H9 (cell line): ENCODE results near the gene TCERG1L. TPM values are rescaled to one million over a fixed set of nuclear protein-coding genes. Genes with fewer than 3 reads are reported as not detected.

Source experiments
- DNase-seq: peaks from one replicate; pipeline ENCODE4 v3.0.0-alpha.2; 2017
- H2AFZ ChIP-seq: one replicate; pipeline ENCODE4 v1.6.1; 2013; ENCODE audit warnings: mild to moderate bottlenecking, low read length, control low read depth, moderate library complexity
- H2AK5ac ChIP-seq: 2 replicates; pipeline ENCODE4 v1.6.1; 2013; ENCODE audit warnings: low read length, control low read depth, mixed read lengths; ENCODE audit not compliant: insufficient read length
- H2BK120ac ChIP-seq: one replicate; pipeline ENCODE4 v1.6.1; 2013; ENCODE audit warnings: low read depth, mild to moderate bottlenecking, low read length, control low read depth, inconsistent platforms; ENCODE audit not compliant: poor library complexity, severe bottlenecking
- H2BK12ac ChIP-seq: 2 replicates; pipeline ENCODE4 v1.6.1; 2013; ENCODE audit warnings: low read length, control low read depth, mixed read lengths, low read depth; ENCODE audit not compliant: insufficient read length
- H2BK15ac ChIP-seq: 2 replicates; pipeline ENCODE4 v1.6.1; 2013; ENCODE audit warnings: low read depth, low read length, control low read depth
- H2BK20ac ChIP-seq: one replicate; pipeline ENCODE4 v1.6.1; 2013; ENCODE audit warnings: low read depth, mild to moderate bottlenecking, low read length, control low read depth, inconsistent platforms; ENCODE audit not compliant: poor library complexity, severe bottlenecking
- H2BK5ac ChIP-seq: 2 replicates; pipeline ENCODE4 v1.6.1; 2013; ENCODE audit warnings: low read length, control low read depth, mixed read lengths; ENCODE audit not compliant: insufficient read length
- H3K14ac ChIP-seq: 2 replicates; pipeline ENCODE4 v1.6.1; 2013; ENCODE audit warnings: low read length, control low read depth; ENCODE audit not compliant: insufficient read depth
- H3K18ac ChIP-seq: 2 replicates; pipeline ENCODE4 v1.6.1; 2013; ENCODE audit warnings: low read depth, mild to moderate bottlenecking, mixed read lengths, low read length, control low read depth; ENCODE audit not compliant: insufficient read length
- H3K23ac ChIP-seq: 2 replicates; pipeline ENCODE4 v1.6.1; 2013; ENCODE audit warnings: low read length, control low read depth, mixed read lengths, low read depth; ENCODE audit not compliant: insufficient read length
- H3K23me2 ChIP-seq: 2 replicates; pipeline ENCODE4 v1.6.1; 2013; ENCODE audit warnings: low read depth, mild to moderate bottlenecking, mixed read lengths, low read length, control low read depth; ENCODE audit not compliant: insufficient read length, poor library complexity, severe bottlenecking
- H3K27ac ChIP-seq: 2 replicates; pipeline ENCODE4 v1.5.1; 2013; ENCODE audit warnings: low read length, control low read depth, mixed read lengths, low read depth; ENCODE audit not compliant: insufficient read length
- H3K27me3 ChIP-seq: 2 replicates; pipeline ENCODE4 v1.6.1; 2013; ENCODE audit warnings: low read length, control low read depth, inconsistent platforms; ENCODE audit not compliant: insufficient read depth
- H3K4ac ChIP-seq: 2 replicates; pipeline ENCODE4 v1.6.1; 2013; ENCODE audit warnings: low read depth, mild to moderate bottlenecking, control low read depth, inconsistent platforms, low read length, moderate library complexity
- H3K4me1 ChIP-seq: 2 replicates; pipeline ENCODE4 v1.6.1; 2013; ENCODE audit warnings: low read length, control low read depth, inconsistent platforms; ENCODE audit not compliant: insufficient read depth
- H3K4me2 ChIP-seq: 2 replicates; pipeline ENCODE4 v1.6.1; 2013; ENCODE audit warnings: low read length, control low read depth, mixed read lengths; ENCODE audit not compliant: insufficient read length, insufficient read depth
- H3K56ac ChIP-seq: 2 replicates; pipeline ENCODE4 v1.6.1; 2013; ENCODE audit warnings: low read depth, mild to moderate bottlenecking, mixed read lengths, low read length, control low read depth; ENCODE audit not compliant: insufficient read length
- H3K79me1 ChIP-seq: 2 replicates; pipeline ENCODE4 v1.6.1; 2013; ENCODE audit warnings: low read depth, mild to moderate bottlenecking, moderate library complexity, low read length, control low read depth, inconsistent platforms; ENCODE audit not compliant: insufficient read depth, poor library complexity, severe bottlenecking
- H3K79me2 ChIP-seq: 2 replicates; pipeline ENCODE4 v1.6.1; 2013; ENCODE audit warnings: low read length, control low read depth, inconsistent platforms; ENCODE audit not compliant: insufficient read depth
- H3K9ac ChIP-seq: 2 replicates; pipeline ENCODE4 v1.6.1; 2013; ENCODE audit warnings: low read length, control low read depth, mixed read lengths; ENCODE audit not compliant: insufficient read length; ENCODE audit errors: extremely low read depth
- H3K9me3 ChIP-seq: one replicate; pipeline ENCODE4 v1.6.1; 2013; ENCODE audit warnings: low read depth, low read length, inconsistent platforms; ENCODE audit not compliant: control insufficient read depth
- H3T11ph ChIP-seq: one replicate; pipeline ENCODE4 v1.6.1; 2013; ENCODE audit warnings: mild to moderate bottlenecking, low read length, control low read depth, inconsistent platforms
- H4K20me1 ChIP-seq: one replicate; pipeline ENCODE4 v1.6.1; 2013; ENCODE audit not compliant: control insufficient read depth, insufficient read length, insufficient read depth
- H4K5ac ChIP-seq: 2 replicates; pipeline ENCODE4 v1.6.1; 2013; ENCODE audit warnings: low read depth, mild to moderate bottlenecking, mixed read lengths, low read length, control low read depth; ENCODE audit not compliant: insufficient read length
- H4K8ac ChIP-seq: replicated peaks from 2 replicates; pipeline ENCODE4 v1.6.1; 2013; ENCODE audit warnings: low read length, control low read depth, mixed read lengths, low read depth; ENCODE audit not compliant: insufficient read length
- H4K91ac ChIP-seq: 2 replicates; pipeline ENCODE4 v1.6.1; 2013; ENCODE audit warnings: low read depth, mild to moderate bottlenecking, moderate library complexity, mixed read lengths, low read length, control low read depth; ENCODE audit not compliant: insufficient read length
- H3K27ac Mint-ChIP-seq, 3 experiments: 2 replicates in 2 of 3; 3 replicates in 1 of 3; pipeline ENCODE4 v1.8.0; 2020 to 2021; ENCODE audit warnings: mixed read lengths in 3 of 3, mild to moderate bottlenecking in 1 of 3, moderate library complexity in 1 of 3
- H3K27me3 Mint-ChIP-seq: 2 replicates; pipeline ENCODE4 v1.8.0; 2021; ENCODE audit warnings: low read depth, mild to moderate bottlenecking, moderate library complexity, mixed read lengths
- H3K36me3 Mint-ChIP-seq, 3 experiments: 2 replicates in 2 of 3; 3 replicates in 1 of 3; pipeline ENCODE4 v1.8.0; 2020 to 2021; ENCODE audit warnings: low read depth in 3 of 3, mixed read lengths in 3 of 3; ENCODE audit not compliant: insufficient read depth in 1 of 3
- H3K4me1 Mint-ChIP-seq, 2 experiments: 2 replicates each; pipeline ENCODE4 v1.8.0; 2020; ENCODE audit warnings: mixed read lengths in 2 of 2
- H3K4me3 Mint-ChIP-seq, 2 experiments: 2 replicates in 1 of 2; 3 replicates in 1 of 2; pipeline ENCODE4 v1.8.0; 2020 to 2021; ENCODE audit warnings: mild to moderate bottlenecking in 2 of 2, mixed read lengths in 2 of 2, moderate library complexity in 1 of 2
- H3K9me3 Mint-ChIP-seq, 2 experiments: 2 replicates in 1 of 2; 3 replicates in 1 of 2; pipeline ENCODE4 v1.8.0; 2020; ENCODE audit warnings: mild to moderate bottlenecking in 2 of 2, mixed read lengths in 2 of 2, moderate library complexity in 1 of 2
- CTCF ChIP-seq: fragments of 200-600 bp; sonication (generic); conservative IDR thresholded peaks from 3 replicates; pipeline ENCODE4 v1.8.0; 2021; ENCODE audit warnings: antibody characterized with exemption, mild to moderate bottlenecking
- WGBS: extraction: QIAGEN DNeasy Blood & Tissue Kit; methylation state at CpG from one replicate; pipeline ENCODE4 v1.1.7; 2013; ENCODE audit warnings: missing lambda C conversion rate, low lambda C conversion rate, mixed read lengths; ENCODE audit not compliant: insufficient read length; ENCODE audit errors: extremely low coverage; 5-methylcytosine and 5-hydroxymethylcytosine counted together
- total RNA-seq: library from RNA; stranded (reverse); gene quantifications from 2 replicates; pipeline ENCODE4 v1.2.1, GENCODE V29; 2021

The TCERG1L gene
- total RNA-seq, 1 experiment from 2014 or later, result 3.3 TPM

DNA sequence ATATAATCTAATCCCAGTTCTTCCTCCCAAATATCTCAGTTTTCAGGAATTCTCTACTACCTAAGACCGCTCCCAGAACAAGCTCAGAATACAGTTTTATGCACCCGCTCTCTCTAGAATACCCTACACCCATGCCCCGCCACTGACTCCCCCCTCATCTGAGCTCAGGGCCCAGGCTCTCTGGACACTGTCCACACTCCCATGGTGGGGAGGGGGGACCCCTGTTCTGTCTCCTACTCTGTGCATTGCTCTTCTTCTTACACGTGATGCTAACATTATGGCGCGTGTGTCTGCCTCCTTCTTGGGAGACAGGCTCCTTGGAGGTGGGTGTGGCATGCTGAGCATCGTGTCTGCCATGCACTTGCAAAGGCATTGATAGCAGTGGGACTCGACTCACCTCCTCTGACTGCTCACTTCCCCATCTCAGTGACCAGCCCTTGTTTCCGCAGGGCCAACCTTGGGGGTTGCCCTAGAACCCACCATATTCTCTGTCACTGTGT, 127.9 kb downstream of the TCERG1L start:
- H3K9me3 Mint-ChIP-seq, result no peaks in the 10 kb centered on the region; a peak in 1 of 5 replicates
- peak; percentile 7 for DNase-seq
- H3K36me3 Mint-ChIP-seq, result no peaks in the 10 kb centered on the region

More for the DNA sequence above, 127.9 kb downstream of the TCERG1L start:
- no peak overlapping the region for H3K4me3 Mint-ChIP-seq
- Histone ChIP-seq H2AK5ac (no peak overlapping the region), H2BK120ac (no peak overlapping the region), H2BK5ac (no peak overlapping the region), H4K5ac (no peak overlapping the region), H2BK15ac (no peak overlapping the region), H3K14ac (no peak overlapping the region), H3K56ac (no peak overlapping the region), H3K23me2 (no peaks in the 10 kb centered on the region), H4K20me1 (peaks cover 3% of the 10 kb centered on the region), H3K9ac (no peak overlapping the region), H3K4me1 (no peaks in the 10 kb centered on the region), H3K27me3 (no peaks in the 10 kb centered on the region), H3K79me1 (no peaks in the 10 kb centered on the region), H3K23ac (no peak overlapping the region), H3K79me2 (no peaks in the 10 kb centered on the region), H3K4me2 (no peak overlapping the region), H4K91ac (no peak overlapping the region), H2BK12ac (no peak overlapping the region), H3K27ac (no peak overlapping the region), H3K18ac (no peak overlapping the region), H2AFZ (no peak overlapping the region), H4K8ac (no peak overlapping the region), H3K4ac (no peak overlapping the region), H3T11ph (no peak overlapping the region), H3K9me3 (no peaks in the 10 kb centered on the region), H2BK20ac (no peak overlapping the region)
- no peaks in the 10 kb centered on the region for H3K27me3 Mint-ChIP-seq
- H3K4me1 Mint-ChIP-seq, result peaks cover 0 to 10% of the 10 kb centered on the region in 2 experiments; a peak in 1 of 4 replicates
- no CpG with 5 or more reads among the region's 9 CpGs for WGBS
- no peak for TF ChIP-seq CTCF
- no peak overlapping the region; a peak in 1 of 7 replicates for H3K27ac Mint-ChIP-seq
